NOMO-1 (cell line): ENCODE results near the gene ZDHHC16.
A peak's percentile ranks its signal among the peaks of the same experiment; 100 is the strongest.

Source experiments
- DNase-seq, 2 experiments: peaks; one replicate each; lab custom pipeline; 2025; ENCODE audit not compliant: unreplicated experiment in 2 of 2; lab: John Stamatoyannopoulos, UW

ZDHHC16 gene

DNA sequence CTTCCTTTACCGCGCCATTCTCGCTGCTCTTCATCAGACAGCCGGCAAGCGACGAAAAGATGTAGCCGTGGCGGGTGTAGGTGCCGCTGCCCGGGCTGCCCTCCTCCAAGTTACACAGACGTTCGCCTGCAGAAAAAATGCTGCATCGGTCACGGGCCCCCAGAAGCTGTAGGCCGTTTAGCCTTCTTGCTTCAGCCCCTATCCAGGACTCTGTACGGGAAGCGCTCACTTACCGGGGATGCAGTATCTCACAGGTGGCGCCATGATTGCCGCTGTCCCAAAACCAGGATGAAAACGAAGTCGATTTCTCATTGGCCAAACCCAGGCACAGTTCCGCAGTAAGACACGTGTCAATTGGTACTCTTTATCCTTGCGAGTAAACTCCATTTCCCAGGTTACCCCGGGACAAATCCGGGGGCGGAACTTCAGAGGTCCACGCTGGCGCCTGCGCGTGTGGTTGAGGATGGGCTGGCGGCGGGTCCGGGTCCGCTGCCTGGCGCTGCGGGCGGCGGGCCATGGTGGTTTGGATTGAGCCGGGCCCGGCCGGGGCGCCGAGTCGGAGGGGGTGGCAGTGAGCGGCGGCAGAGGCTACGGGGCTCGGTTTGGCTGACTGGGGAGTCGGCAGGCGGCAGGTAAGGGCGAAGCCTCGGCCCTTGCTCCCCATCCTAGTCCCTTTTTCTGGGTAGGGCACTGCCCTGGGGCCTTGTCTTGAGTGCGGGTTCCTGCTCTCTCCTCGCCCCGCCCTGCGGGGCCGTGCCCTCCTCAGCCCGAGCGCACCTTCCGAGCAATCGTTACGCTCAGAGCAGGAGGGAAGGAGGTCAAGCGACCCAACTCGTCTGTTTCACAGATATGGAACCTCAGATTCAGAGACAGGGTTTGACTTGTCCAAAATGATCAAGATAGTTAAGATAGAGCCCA lies at the start of gene ZDHHC16, which contains the start of gene EXOSC1:
Gene ZDHHC16 (plus strand): TSS at position 454 of the 918 bp plus-strand sequence. CDS start 5,501 bp downstream, outside the sequence.
Gene EXOSC1 (minus strand): TSS at position 285 of the 918 bp plus-strand sequence. CDS start 21 bp downstream, at position 264.
- peak; percentile 96 for DNase-seq

DNA sequence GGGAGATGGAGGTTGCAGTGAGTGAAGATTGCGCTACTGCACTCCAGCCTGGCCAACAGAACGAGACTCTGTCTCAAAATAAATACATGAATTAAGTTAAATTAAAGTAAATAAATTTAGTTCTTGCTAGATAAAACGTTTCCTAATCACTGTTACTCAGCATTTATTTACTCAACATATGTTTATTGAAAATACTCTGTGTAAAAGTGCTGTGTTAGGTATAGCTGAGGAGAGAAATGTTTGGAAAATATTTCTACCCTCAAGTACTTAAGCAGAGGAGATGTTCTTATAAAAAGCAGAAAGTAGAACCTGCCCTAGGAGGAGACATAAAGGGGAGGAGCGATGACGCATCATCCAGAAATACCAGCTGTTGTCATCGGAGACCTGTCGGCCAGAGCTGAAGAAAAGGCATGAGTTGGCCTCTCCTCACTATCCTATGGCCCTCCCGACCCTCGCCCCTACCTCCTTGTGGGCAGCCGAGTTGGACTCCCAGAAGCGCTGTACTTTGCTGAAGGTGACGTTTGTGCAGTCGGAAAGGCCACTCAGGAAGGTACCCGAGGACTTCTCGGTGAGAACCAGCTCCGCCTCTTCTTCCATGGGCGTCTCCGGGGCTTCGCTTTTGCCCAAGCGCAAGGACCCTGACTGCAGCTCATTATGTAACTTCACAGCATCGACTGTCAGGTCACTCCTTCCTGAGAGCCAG lies 46.0 kb upstream of the ZDHHC16 start:
- peak; percentile 59 to 74 for DNase-seq

DNA sequence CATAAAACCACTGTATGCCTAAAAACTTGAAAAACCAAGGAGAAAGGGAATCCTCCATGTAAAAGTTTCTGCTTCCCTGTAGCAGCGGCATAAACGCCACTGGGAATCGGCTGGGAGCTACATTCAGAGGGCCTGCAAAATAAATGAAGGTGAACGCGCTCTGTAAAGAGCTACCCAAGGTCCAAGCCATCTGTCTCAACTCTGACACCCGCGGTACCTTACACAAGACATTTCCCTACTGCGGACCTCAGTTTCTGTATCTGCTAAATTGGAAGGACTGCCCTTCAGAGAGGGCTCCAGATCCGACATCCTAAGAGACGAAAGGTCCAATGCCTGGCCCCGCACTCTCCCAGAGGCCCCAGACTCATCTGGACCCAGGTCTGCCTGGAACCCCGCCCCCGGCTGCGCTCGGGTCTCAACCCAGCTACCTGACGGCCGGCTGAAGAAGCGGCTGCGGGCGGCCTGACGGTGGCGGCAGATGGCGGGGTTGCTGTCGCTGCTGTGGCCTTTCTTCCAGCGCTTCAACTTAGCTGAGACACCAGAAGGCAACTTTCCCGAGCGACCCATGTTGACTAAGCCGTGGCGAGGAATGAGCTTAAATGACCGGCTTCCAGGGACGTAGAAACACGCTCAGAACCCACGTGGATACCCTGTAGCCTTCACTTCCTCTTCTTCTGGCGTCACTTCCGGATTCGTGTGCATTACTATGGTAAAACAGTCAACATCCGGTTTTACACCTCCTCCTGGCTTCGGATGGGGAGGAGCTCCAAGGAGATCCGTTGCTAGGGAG lies 45.1 kb upstream of the ZDHHC16 start, which contains the start of gene RRP12:
Gene RRP12 (minus strand): TSS at position 676 of the 790 bp plus-strand sequence. CDS start 109 bp downstream, at position 567.
- peak; percentile 84 to 98 for DNase-seq

DNA sequence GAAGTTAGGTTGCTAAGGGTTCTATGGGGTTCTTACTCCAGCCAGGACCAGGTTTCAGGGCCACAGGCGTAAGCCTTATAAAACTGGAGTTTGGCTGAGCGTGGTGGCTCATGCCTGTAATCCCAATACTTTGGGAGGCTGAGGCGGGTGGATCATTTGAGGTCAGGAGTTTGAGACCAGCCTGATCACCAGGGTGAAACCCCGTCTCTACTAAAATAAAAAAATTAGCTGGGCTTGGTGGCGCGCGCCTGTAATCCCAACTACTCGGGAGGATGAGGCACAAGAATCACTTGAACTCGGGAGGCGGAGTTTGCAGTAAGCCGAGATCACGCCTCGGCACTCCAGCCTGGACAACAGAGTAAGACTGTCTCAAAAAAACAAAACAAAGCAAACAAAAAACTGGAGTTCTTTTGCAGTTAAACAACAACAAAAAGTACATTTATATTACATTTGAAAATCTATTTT lies 44.5 kb upstream of the ZDHHC16 start:
- DNase-seq: no peak

DNA sequence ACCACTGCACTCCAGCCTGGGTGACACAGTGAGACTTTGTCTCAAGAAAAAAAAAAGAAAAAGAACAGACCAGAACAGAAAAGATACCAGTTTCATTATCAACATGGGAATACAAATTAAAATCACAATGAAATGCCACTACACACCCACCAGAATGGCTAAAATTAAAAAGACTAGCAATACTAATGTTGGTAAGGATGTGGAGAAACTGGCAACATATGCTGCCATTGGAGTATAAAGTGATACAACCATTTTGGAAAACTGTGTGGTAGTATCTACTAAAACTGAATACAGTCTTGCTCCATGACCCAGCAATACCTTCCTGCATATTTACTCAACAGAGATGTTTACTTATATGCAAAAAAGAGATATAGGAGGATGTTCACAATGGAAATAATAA lies 41.9 kb upstream of the ZDHHC16 start:
- no peak for DNase-seq

DNA sequence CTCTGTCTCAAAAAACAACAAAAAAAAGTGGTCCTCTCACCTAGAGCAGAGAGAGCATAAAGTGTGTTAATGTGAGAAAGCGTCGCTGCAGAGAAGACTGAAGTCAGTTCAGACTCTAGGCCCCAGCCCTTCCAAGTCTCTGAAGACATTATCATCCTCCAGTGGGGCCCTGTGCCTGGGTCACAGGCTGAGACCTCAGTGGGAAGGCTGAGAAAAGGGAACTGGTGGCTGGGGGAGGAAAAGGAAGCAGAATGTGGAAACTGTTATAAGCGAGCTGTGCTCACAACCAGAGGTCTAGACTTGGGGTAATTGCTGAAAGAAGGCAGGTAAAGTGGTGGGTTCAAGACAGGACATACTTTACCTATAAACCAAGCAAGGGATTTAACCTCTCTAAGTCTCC lies 39.9 kb upstream of the ZDHHC16 start:
- DNase-seq: peak; percentile 85 to 89

DNA sequence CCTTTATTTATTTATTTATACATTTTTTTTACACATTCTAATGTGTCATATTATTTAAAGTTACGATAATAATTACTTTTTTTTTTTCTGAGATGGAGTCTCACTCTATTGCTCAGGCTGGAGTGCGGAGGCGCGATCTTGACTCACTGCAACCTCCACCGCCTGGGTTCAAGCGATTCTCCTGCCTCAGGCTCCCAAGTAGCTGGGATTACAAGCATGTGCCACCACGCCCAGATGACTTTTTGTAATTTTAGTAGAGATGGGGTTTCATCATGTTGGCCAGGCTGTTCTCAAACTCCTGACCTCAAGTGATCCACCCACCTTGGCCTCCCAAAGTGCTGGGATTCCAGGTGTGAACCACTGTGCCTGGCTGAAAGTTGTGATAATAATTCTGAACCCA lies 39.5 kb upstream of the ZDHHC16 start:
- DNase-seq: peak in 1 of 2 experiments; percentile 15

DNA sequence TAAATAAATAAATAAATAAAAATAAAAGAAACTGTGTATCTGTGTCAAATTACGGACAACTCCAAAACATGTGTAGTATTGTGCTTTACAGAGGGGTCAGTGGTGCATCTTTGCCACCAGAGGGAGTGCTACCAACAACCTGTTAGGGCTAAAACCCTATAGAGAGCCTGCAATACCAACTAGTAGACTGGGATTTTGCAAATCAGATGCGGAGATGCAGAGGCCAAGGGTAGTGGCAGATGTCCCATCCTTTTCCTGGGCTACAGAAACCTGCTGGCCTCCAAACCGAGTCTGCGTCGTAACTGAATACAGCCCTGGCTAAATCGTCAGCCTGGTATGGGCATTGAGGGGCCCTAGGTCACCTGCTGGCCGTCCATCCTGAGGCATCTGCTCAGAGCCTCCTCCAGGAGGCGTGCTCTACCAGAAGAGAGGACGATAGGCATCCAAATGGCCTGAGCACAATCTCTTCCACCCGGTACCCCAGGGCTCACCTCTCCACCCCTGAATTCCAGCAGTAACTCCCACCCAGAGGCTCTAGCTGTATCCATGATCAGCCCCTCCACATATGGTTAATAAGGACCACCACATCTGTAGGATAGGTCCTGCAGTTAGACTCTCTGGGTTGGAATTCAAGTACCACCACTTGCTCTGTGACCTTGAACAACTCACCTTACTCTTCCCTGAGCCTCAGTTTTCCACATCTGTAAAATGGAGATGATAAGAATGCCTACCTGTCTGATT lies 38.6 kb upstream of the ZDHHC16 start:
- DNase-seq: peak; percentile 95 to 98

DNA sequence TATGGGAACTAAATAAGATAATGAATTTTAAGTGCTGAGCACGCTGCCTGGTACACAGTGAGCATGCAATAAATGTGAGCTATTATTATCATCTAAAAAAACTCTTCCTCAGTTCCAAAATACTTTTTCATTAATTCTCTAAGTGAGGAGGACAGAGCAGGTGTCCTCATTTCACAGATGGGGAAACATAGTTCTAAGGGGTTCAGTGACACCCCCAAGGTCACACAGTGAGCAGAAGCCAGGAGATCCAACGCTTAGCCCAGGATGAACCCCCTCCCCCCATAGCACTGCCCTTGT lies 38.1 kb upstream of the ZDHHC16 start:
- DNase-seq: no peak

DNA sequence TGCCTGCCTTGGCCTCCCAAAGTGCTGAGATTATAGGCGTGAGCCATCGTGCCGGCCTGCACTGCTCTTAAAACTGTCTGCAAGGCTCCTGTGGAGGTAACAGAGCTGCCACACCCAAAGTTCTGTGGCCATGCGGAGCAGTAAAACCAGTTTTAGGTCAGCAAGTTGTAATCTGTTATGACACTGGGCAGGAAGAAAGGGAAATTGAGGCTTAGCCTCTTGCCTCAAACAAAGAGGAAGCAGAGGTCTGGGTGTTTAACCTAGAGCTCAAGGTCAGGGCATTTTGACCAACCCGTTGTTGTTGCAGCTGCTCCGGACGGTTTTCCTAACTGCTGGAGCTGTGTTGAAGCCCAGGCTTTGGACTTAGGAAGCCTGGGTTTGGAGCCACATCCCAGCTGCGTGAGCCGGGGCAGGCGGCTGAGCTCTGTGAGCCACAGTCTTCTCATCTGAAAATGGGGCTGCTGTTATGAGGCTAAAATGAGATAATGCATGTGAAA lies 37.4 kb upstream of the ZDHHC16 start:
- DNase-seq: peak; percentile 86 to 91

DNA sequence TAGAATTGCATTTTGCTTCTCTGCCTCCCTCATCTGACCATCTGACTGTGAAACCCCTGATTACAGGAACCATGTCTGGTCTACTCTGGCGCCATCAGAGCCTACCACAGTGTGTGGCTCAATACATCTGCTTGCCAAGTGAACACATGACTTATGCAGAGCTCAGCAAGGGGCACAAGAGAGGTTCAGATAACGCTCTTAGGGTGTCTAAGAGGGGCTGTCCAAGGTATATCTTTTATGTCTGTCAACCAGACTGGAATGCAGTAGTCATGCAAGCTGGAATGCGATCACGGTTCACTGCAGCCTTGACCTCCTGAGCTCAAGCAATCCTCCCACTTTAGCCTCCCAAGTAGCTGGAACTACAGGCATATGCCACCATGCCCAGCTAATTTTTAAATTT lies 34.6 kb upstream of the ZDHHC16 start:
- DNase-seq: peak in 1 of 2 experiments; percentile 30

DNA sequence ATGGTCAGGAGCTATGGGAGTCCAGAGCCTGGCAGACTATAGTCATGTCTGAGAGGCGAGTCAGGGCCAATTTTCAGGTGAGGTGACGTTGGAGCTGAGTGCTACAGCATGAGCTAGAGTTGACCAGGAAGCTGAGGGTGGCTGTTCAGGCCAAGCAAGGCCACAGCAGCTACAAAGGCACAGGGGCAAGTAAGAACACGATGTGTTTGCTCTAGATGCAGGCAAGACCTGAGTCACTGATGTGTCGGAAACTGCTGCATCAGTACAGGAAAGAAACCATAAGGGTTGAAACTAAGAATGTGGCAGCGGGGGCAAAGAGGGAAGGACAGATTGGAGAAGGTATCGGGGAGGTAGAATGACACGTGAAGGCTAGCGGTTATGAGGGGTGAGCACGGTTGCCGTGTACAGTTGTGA lies 33.1 kb upstream of the ZDHHC16 start:
- DNase-seq: peak; percentile 37 to 56

DNA sequence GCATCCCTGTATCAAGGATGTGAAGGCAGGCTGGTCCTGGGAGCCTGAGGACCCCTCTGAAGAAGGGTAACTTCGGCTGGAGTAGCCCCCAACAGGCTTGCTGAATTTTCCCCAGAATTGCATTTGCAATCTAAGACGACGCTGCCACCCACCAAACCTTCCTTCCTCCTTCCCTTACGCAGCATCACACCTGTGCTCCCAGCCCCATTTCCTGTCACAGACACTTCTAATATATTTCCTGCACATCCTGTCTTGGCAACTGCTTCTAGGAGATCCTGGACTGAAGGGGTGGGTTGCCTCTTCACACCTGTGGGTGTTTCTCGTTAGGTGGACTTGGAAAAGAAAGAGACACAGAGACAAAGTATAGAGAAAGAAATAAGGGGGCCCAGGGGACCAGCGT lies 29.4 kb upstream of the ZDHHC16 start:
- no peak for DNase-seq

DNA sequence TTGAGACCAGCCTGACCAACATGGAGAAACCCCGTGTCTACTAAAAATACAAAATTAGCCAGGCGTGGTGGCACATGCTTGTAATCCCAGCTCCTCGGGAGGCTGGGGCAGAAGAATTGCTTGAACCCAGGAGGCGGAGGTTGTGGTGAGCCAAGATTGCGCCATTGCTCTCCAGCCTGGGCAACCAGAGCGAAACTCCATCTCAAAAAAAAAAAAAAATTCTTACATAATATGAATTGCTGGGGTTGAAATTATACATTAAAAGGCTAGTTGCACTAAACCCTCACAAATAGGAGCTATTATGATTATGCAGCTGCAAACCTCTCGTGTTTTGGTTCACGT lies 22.2 kb upstream of the ZDHHC16 start:
- DNase-seq: peak in 1 of 2 experiments; percentile 24

DNA sequence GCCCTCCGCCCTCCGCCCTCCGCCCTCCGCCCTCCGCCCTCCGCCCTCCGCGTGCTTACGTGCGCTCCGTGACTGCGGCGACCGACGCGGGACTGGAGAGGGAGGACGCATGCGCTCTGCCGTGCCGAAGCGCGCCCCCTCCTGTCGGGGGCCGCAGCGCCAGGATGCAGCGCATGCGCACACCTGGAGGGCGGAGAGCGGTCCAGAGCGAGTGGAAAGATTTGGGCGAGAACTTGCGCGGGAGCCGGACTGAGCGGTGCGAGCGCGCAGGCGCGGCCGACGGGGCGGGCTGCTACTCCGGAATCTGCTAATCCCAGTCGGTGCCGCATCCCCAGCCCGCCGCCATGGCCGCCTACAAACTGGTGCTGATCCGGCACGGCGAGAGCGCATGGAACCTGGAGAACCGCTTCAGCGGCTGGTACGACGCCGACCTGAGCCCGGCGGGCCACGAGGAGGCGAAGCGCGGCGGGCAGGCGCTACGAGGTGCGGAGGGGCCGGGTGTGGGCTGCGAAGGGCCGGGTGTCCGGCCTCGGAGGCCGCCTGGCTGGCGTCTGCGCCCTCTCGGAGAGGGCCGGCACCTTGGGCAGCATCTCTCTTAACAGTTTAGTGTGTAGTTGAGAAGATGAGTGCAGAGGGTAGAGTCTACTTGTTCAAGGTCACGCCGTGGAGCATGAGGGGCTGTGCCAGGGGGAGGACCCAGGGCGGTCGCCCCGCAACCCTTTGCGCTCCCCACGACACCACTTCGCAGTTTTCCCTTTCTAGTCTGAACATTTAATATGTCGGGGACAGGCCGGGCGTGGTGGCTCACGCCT lies 19.8 kb upstream of the ZDHHC16 start, which contains the start of gene PGAM1:
Gene PGAM1 (plus strand): TSS at position 228 of the 812 bp plus-strand sequence. CDS start 117 bp downstream, at position 345.
- DNase-seq: peak; percentile 95 to 97

DNA sequence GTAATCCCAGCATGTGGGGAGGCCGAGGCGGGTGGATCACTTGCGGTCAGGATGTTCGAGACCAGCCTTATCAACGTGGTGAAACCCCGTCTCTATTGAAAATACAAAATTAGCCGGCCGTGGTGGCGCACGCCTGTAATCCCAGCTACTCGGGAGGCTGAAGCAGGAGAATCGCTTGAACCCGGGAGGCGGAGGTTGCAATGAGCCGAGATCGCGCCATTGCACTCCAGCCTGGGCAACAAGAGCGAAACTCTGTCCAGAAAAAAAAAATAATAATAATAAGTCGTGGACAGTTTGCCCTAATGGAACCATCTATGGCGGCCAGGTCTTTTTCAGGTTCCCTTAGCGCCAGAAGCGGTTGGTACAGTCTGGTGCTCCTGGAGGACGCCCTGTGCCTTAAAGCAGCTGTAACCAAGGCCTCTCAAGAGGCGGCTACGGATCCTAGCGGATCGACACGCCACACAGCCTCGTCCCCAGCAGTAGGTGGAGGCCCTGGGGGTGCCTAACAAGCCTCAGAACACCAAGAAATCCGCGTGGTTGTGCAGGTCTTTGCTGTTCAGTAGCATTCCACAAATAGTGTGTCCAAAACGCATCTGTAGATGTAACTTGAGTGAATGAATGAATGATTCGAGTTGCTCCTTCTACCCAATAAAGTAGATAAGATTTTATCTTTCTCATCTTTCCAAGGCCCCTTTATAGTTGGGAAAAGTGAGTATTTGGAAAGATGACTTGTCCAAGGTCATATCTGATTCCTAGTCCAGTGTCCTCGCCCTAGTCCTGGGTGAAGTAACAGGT lies 19.0 kb upstream of the ZDHHC16 start:
- DNase-seq: no peak

DNA sequence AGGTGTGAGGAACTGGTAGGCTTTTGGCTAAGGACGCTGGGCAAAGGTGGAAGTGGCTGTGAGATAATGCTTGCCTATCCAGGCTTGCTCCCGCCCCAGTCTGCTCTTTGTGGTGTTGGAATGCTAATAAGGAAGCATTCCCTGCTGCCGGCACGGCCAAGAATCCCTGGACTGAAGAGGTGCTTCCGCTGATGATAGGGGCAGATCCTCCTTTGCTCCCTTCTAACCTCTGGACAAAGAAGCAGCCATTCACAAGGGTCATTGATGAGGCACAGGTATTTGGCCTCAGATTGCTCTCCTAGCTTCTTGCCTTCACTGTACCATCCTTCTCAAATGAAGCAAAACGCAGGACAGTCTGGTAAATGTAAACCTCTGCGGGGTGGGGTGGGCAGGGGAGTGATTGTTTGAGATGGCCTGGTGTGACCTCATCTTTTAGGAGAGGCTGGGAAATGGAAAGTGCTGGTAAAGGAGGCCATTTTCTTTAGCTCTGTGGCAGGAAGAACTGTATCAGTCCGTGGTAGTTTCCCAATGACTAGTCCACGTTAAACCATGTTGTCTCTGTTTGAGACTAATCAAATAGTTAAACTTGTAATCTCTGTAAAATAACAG lies 18.3 kb upstream of the ZDHHC16 start:
- peak in 1 of 2 experiments; percentile 23 for DNase-seq

DNA sequence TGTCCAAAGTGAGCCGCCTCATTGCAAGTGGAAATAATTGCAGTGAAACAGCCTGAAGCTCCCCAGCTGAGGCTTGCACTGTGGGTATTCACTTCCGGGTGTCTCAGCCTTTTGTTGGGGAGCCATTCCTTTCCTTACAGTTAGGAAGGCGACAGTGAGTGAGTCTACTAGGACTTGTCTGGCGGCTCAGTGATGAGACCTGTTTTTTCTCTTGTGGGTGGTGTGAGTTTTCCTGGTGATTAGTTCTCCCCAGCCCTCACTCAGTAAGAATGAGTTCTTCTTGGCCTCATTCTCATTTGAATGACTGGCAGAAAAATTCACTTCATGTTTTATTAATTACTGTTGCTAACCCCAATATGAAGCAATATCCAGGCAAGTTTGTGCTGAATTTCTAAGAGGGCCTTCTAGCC lies 17.4 kb upstream of the ZDHHC16 start:
- DNase-seq: peak; percentile 31 to 69
